Activated CD8-positive, alpha-beta memory T cell treated with anti-CD3 and anti-CD28 coated beads, Interleukin-2, amount 50 U/mL, for 48 hours (primary cell): ENCODE data around the gene HGD.
"Not testable (repeated sequence)": the region's sequence is repeated elsewhere in the genome, so short reads cannot be mapped to it uniquely, and the experiment has no call there.

Source experiments
- DNase-seq: peaks from one replicate; pipeline ENCODE4 v3.0.0-alpha.2; 2020

HGD gene

DNA sequence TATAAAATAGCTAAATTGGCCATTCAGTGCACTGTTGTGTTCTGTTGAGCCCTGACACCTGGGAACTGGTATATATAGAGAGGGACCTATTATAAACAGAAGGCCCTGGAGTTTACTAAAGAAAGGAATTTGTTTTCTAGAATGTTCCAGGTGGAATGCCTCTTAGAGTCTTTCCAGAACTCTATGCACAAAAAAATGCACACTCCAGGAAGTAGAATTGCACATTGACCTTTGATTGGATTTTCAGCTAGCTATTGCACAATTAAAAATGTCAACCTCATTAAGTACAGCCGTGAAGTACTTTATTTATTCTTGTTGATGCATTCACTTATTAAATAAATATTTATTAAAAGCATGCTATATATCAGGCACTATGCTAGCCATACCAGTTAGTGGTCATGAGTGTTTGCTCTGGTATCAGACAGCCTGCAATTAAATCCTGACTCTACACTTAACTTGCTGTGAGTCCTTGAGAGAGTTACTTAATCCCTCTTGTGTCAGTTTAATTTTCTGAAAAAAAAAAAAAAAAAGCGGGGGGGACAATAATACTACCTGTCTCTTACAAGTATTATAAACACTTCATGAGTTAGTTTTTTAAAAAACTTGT, 45.1 kb downstream of the HGD start:
- no peak for DNase-seq

DNA sequence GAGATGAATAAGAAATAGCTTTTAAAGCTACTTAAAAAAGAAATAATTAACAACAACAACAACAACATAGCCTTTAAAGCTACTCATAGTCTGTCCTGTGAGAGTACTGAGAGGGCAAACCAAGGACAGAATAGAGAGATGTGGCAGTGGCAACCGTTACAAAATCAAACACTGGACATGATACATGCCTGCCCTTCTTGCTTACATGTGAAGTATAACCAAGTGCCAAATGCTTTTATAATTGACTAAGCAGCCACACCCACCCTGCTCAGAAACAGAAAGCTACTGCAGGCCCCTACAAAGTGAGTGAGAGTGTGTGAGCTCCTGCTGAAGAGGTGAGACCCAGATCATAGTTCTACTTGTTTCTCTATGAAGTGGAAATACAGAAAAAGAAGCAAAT, 47.5 kb downstream of the HGD start:
- DNase-seq = no peak

DNA sequence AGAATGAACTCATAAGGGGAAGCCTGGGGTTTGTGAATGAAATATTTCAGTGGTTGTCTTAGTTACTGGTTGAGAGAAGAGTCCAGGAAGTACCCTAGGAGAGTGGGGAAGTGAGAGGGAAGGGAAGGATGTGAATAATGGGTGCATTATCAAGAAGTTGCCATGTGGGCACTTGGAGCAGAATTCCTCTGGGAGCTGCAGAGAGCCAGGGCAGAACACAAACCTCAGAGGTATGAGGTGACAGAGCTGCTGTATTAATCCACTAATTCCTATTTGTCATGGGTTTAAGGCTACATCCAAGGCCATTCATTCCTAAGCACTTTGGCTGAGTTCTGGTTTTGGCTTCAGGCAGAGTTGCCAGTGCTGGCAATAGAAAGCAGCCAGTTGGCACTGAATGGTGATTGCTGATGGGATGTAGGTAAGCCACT, 56.9 kb downstream of the HGD start:
- no peak for DNase-seq

DNA sequence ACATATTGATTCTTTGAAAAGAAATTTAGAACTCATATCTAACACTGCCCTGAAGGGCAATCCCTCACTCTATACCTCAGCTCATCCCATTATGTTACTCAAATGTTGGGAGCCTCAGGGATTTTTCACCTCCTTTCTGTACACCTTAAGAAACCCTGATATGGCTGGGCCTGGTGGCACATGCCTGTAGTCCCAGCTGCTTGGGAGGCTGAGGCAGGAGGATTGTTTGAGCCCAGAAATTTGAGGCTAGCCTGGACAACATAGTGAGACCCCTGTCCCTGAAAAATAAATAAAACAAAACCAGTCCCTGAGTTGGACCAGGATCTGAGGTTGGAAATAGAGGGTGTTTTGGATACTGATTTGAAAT, 58.3 kb downstream of the HGD start:
- no peak for DNase-seq

DNA sequence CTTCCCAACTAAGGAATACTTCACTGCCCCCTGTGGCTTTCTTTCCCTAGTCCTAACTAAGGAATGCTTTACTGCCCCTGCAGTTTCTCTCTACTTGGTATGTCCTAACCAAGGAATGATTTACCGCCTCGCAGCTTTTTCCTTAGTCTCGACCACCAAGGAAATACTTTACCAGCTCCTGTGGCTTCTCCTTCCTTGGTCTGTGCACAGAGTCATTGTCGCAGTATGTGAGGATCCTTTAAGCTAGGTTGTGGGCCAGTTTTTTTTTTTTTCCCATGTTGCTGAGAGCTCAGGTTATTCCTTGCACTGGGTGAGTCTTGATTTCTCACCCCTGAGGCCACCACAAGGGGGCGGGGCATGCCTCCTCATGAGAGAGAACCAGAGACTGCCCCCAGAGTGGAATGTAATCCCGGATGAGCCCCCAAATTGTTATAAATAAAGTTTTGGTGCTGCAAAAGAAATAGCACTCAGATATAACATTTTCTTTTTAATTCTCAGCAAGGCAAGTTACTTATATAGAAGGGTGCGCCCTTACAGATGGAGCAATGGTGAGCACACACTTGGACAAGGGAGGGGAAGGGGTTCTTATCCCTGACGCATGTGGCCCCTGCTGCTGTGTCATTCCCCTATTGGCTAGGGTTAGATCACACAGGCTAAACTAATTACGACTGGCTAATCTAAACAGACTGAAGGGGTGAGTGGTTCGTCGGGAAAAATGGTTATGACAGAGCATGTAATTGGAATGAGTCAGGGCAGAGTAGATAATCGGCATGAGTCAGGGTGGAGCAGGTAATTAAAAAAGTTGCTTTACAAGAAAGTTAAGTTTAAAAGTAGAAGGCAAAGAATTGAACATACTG, 58.9 kb downstream of the HGD start:
- no peak for DNase-seq

DNA sequence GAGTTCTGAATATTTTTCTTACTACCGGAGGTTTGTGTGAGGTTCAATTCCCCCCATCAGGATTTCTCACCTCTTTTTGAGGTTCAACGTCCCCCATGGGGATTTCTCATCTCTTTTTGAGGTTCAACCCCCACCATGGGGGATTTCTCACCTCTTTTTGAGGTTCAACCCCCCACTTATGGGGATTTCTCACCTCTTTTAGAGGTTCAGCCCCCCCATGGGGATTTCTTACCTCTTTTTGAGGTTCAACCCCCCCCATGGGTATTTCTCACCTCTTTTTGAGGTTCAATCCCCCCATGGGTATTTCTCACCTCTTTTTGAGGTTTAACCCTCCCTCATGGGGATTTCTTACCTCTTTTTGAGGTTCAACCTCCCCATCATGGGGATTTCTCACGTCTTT, 59.6 kb downstream of the HGD start:
- DNase-seq = no peak

DNA sequence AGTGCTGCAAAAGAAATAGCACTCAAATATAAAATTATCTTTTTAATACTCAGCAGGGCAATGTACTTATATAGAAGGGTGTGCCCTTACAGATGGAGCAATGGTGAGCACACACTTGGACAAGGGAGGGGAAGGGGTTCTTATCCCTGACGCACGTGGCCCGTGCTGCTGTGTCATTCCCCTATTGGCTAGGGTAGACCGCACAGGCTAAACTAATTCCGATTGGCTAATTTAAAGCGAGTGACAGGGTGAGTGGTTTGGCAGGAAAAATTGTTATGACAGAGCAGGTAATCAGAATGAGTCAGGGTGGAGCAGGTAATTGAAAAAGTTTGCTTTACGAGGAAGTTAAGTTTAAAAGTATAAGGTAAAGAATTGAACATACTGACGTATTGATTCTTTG, 65.3 kb downstream of the HGD start:
- not testable (repeated sequence) for DNase-seq

DNA sequence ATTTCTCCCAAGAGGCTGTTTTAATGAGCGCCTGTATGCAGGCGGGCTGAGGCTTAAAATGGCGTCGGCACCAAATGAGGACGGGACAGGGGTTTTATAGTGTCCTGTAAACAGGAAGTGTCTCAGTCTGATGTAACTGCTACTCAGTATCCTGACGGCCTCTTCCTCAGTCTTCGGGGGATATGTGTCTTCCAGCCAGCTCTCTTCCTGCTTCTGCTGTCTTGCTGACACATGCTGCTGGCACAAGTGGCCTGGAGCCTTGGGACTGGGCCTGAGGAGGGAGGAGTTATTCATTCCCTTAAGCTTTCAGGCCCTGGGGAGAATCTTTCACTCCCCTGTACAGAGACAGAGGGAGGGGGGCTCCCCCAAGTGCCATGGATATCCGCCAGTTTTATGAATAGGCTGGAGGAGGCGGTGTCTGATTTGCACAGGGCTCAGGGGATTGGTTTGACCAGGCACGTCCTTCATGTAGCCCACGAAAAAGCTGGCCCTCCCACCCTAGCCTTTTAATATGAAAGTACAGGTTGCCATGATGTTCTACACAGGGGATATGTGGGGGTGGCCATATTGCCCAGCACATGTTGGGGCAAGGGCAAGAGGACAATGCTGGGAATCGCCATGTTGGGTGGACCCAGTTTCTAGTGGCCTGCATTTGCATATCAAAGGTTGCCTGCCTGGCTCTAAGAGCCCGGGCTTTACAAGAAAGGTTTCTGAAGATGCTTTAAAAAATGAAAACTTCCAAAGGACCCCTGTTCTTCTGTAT, 66.0 kb downstream of the HGD start:
- DNase-seq = no peak

DNA sequence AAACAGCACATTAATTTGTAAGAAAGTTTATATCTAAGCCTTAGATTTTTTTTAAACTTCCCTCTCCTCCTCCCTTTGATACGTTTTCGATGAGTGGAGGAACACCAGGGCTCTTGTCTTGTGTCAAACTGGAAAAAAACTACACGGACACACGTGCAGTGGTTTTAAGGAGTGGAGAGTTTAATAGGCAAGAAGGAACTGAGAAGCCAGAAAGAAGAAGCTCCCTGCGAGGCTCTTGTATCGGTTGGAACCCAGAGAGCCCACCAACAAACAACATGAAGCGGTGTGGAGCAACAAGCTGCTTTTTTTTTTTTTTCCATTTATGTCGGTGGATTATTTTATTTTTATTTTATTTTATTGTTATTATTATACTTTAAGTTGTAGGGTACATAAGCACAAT, 67.3 kb downstream of the HGD start:
- no peak for DNase-seq

DNA sequence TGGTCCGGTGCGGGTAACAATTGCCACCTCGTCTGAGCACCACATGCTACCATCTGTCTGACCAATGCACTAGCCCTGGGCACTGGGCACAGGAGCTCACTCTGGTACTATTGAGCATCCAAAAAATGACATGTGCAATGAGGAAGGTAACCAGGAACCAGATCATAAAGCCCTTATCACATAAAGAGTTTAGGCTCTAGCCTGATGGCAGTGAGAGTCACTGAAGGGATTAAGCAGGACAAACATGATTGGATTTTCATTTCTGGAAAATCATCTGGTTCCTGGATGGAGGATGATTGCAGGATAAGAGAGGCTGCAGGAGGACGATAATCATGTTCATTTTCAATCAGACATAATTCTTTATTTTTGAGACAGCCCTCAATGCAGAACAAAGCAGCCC, 73.5 kb downstream of the HGD start:
- DNase-seq = no peak

DNA sequence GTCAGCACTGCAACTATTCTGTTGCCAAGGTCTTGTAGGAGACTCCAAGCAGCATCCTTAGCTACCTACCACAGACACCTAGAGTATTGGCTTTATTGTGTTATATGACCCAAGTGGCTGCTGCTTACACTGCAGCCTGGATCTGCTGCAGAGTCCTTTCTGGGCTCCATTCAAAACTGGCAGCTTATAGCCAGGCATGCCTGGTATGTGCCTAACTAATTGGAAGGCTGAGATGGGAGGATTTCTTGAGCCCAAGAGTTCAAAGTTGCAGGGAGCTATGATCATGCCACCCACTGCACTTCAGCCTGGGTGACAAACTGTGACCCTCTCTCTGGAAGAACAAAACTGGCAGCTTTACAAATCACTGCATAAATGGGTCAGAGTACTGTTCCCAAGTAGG, 77.3 kb downstream of the HGD start:
- DNase-seq = no peak

DNA sequence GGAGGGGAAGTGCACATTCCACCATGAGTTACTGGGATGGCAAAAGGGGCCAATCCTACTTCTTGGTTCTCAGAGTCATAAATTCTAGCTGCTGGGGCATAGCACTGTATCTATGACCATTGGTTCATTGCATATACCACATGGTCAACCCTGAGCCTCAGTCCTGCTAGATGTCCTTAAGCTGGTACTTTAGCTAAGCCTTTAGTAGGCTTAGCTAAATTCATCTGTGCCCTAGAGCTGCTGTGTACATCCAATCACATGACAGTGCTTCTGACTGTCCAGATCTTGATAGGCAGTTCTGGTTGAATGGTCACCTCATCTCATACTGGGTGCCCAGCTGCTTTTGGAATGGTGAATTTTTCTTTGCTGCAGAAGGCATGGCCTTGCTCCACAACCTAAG, 77.7 kb downstream of the HGD start:
- no peak for DNase-seq

DNA sequence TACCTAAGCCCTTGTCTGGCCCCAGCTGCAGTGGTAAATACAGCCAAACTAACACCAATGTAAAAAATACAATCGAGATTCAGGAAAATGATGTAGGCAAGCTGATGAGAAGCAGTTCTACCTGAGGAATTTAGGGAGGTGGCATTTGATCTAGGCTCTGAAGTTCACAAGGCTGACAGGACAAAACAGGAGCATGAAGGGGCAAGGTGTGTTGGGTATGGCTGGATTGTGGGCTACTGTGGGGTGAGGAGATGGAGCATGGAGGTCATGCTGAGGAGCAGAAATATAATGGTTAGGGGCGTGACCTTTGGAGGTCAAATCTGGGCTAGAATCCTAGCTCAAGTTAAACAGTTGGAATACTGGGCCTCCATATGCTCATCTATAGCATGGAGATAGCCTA, 79.4 kb downstream of the HGD start:
- no peak for DNase-seq

DNA sequence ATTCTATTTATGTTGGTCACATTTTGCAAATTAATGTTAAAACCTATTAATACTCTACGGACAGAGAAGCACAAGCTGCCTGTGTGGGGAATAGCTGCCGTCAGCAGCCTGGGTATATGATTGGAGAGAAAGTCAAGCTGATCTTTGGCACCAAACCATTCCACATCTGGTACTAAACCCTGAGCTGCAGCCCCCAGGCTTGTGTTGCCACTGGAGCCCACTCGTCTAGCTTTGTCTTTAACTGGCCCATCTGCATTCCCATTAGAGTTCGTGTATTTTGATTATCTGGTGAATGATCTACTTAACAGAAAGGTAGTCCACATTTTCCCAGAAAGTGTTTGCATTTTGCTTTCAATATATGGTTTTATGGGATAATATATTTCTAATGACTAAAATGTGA, 80.5 kb downstream of the HGD start:
- DNase-seq = no peak

DNA sequence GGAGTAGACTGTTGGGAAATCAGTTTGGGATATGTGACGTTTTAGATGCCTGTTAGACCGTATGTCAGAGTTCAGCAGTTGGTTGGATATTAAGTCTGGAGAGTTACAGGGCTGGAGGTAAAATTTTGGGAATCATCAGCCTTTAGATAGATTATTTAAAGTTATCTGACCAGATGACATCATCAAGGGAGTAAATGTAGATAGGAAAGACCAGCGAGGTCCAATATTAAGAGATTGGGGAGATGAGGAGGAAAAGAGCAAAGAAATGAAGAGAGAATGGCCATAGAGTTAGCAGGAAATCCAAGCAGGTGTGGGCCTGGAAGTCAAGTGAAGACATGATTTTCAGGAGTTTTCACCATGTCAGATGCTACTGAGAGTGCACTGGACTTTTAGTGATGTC, 82.8 kb downstream of the HGD start:
- no peak for DNase-seq

DNA sequence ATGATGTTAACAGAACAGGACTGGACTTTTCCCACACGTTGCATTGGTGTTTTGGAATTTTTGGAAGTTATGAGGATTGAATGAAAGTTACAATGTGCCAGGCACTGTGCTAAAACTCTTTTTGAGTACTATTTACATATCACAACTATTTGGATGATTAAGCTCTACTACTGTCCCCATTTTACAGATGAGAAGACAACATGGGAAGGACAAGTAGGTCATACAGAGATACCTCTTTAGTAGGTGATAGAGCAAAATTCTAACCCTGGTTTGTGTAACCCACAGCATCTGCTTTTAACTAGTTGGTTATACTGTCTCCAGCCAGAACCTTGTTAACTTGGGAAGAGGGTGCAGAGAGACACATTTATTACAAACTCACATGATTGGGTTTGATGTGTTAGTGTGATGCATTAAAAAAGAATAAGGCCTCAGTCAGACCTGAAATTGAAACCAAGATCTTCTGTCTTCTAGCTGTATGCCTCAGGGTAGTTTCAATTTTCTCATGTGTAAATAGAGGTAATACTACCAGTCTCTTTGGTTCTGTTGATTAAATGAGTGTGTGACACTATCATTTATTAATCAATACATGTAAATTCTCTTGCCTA, 84.5 kb downstream of the HGD start:
- DNase-seq = no peak

DNA sequence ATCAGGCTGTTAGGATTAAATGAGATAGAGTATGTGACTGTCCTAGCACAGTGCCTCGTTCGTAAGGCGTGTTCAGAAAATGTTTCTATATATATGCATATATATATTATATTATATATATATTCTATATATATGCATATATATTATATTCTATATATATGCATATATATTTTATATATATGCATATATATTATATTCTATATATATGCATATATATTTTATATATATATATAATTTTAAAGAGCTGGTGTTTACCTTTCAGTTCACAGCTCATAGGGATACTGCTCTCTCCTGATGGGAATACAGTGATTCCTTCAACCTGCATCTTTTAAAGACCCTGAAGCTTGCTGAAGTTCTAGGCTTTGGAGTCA, 85.2 kb downstream of the HGD start:
- DNase-seq = no peak

DNA sequence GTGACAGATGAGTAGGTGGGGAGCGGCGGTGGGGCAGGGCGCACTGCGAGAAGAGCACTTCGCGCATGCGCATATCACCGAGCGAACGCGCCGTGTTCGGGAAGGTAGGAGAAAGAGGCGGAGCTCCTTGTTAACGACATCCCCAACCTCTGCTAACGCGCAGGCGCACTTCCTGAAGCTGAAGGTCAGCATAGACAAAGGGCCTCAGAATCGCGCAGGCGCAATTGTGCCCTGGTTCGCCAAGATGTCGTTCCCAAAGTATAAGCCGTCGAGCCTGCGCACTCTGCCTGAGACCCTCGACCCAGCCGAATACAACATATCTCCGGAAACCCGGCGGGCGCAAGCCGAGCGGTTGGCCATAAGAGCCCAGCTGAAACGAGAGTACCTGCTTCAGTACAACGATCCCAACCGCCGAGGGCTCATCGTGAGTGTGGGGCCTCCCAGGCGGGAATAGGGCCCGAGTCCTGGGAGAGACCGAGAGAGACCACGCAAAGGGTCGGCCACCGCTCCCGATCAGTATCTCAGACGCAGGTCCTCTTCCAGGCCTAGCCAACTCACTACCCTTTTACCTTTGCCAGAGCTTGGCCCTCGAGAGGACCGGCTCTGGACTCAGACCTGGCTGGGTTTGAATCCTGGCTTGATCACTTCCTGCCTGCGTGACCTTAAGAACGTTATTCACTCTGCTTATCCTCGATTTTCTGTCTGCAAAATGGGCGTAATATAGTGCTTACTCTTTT, 85.8 kb downstream of the HGD start, which contains the start of gene NDUFB4:
TSS of gene NDUFB4 (plus strand) at position 221 of the 737 bp plus-strand sequence. CDS start at position 245, 24 bp downstream.
- peak; percentile 96 for DNase-seq

DNA sequence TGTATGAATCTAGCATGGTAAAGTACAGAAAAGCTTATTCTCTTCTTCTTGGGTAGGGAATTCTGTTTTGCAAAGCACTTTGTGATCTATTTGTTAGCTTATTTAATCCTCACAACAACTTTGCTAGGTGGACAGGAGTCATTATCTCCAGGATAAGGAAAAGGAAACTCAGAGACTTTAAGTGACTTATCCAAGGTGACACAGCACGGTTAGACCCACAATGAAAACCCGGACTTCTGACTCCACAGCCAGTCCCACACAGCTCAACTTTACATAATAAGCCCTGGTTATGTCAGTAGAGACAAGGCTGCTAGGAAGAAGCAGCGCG, 86.3 kb downstream of the HGD start:
- no peak for DNase-seq

DNA sequence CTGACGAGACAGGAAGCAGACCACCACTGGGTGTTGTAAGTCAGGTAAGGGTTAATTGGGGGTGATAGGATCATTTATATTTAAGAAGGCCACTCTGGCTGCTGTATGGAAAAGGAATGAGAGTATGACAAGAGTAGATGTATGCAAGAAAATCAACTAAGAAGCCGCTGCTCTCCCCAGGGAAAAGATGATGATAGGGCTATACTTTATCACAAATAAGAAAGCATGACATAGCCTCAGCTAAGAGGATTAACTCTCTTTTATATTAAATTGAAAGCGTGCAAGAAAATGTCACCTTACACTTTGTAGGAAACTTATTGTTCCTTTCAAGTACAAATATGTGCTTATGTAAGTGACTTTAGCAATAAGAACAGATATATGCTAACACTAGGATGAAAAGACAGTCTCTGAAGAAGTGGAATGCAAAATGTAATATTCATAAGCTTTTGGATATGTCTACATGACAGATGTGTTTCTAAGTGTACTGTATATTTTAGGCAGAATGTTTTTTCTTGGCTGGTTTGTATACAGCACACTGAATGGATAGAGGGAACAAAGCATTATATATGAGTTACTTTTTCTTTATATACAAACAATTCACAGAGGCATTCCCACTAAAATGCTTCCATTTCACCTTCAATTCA, 94.6 kb downstream of the HGD start:
- DNase-seq = no peak
